GM12874 (cell line): ENCODE measurements around the gene SCYL3.

Experiments
- CTCF ChIP-seq: IDR thresholded peaks from 2 replicates; pipeline ENCODE4 v1.5.1; 2011; ENCODE audit warnings: low read depth, mild to moderate bottlenecking, control low read depth, low read length, moderate library complexity; ENCODE audit not compliant: insufficient read depth

Gene SCYL3

DNA sequence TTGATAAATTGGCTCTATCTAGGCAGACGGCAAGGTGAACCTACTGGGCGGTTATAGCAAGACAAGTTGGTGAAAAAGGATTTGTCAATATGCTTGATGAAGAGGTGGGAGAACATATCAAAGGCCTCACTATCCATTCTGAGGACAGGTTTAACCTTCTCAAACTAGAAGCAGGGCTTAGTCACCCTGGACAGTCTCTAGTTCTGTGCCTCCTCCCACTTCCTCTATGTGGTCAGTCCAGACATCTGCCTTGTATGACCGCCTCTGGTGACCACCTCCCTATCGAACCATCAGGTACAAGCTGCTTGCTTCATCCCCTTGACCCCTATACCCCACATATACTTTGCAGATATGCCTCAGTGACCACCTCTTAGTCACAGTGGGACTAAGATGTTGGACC, 2.3 kb upstream of the SCYL3 start:
- no peak for TF ChIP-seq CTCF

DNA sequence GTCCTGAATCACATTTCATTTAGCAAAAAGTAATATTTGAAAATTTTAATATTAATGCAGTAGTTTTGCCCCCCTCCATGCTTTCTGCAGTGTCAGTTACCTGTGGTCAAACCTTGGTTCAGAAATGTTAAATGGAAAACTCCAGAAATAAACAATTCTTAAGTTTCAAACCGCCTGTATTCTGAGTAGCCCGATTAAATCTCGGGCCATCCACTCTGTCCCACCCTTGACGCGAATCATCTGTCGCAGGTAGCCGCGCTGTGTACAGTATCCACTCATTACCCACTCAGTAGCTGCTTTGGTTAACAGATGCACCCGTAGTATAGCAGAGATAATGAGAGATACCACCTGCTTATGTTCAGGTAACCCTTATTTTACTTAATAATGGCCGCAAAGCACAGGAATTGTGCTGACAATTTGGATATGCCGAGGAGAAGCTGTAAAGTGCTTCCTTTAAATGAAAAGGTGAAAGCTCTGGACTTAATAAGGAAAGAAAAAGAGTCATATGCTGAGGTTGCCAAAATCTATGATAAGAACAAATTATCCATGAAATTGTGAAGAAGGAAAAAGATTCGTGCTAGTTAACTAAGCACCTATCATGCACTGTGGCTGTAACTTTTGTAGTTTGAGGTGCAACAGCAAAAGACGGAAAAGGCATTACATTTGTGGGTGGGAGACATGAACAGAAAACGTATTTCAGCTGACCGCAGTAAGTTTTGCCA, 889 bp upstream of the SCYL3 start:
- TF ChIP-seq CTCF, result no peak

GRCh38 chr1:169892927-169893644, 610 bp downstream of the SCYL3 start:
- TF ChIP-seq CTCF, result no peak

DNA sequence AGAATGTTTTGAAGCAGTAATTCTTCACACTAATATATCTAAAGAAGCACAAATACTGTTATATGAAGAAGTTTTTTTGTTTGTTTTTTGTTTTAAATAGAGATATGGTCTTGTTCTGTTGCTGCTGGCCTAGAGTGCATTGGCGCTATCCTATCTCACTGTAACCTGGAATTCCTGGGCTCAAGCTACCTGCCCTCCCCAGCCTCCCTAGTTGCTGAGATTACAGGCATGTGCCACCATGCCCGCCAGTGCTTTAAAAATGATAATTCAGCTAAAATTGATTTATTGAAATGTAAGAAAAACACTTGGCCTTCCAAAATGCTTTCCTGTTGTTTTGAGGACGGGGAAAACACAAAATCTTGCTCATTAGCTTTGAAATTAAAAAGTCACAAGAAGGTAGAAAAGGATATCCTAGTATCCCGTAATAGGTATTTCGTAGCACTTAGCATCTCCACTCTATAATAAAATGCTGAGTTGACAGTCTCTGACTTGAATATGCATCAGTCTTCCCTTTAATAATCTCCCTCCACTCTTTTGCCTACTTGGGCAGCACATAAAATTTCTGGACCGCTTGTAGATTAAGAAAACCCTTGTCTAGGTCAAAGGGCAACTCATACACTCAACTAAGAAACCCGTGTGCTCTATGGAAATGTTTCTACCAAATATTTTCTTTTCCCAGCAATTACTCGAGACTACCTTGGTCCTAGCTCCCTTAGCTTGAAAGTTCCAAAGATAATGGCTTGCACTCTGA, 1.3 kb downstream of the SCYL3 start:
- no peak for TF ChIP-seq CTCF

- TF ChIP-seq CTCF, result no peak
Measured at GRCh38 chr1:169891539-169891885, 2.2 kb downstream of the SCYL3 start.

DNA sequence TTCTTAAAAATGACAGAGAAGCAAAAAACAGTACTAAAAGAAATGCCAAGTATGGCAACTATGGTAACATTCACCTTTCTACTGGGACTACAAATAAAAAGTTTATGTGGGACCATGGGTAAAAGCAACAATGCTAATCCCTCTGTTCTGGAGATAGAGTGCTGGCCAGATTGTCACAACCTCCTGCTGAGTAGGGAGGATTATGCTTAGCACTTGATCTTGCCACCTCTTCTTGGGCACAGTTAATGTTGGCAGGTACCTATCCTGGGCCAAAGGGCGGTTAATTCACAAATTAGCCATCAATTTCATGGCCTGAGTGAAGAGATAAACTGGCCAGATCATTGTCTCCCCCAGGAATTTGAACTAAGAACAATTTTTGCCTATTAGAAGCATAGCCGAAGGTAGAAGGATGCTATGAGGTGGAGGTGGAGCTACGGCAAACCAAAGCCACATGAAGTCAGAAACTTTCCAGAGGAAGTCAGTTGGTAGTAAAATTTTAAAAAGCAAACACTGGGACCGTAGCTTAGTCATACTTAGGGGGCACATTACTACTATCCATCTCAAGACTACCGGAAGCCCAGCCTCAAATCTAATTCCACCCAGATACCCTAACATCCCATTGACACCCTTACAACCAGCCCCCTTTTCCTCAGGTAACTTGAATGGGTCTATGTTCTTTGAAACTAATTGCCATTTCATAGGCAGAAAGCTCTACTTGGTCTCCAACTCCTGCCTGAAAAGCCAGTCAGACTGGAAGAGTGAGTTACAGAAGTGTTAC, 2.7 kb downstream of the SCYL3 start:
- TF ChIP-seq CTCF, result no peak

DNA sequence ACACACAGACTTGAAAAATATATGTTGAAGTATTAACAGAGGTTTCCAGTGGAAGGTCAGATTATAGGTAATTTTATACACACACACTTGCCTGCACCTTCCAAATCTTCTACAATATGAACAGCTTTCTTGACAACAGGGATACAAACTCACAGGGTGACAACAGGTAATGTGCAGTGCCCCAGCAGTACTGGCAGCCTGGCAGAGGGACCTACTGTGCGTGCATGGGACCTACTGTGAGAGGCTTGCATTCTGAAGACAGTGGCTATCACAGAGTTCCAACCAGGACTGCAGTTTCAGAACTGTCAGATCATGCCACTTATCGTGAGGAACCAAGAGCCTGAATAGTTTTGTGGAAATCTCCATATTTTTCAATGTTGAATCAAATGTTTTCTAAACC, 3.8 kb downstream of the SCYL3 start:
- TF ChIP-seq CTCF, result no peak
